ENCODE measurements around the gene PPP1R8. TPM values are rescaled to one million over a fixed set of nuclear protein-coding genes. Genes with fewer than 3 reads are reported as not detected.
A peak's percentile ranks its signal among the peaks of the same experiment; 100 is the strongest.

The PPP1R8 gene
- total and polyA plus RNA-seq, 9 of the 15 experiments (the other 6 are each of a cell fraction or from before 2014, with no cell fraction given) = 16.2 to 107 (median 75.3) TPM

GRCh38 chr1:27862671-27863537 is 32.3 kb downstream of the PPP1R8 start (continued):
- no peak for TF ChIP-seq ZSCAN29 (IDR thresholded peaks at IDR 0.05)
- no peak for TF ChIP-seq ZNF133 (CRISPR knock-in tag; IDR thresholded peaks at IDR 0.05)
- TF ChIP-seq POLR2B (IDR thresholded peaks at IDR 0.05; ENCODE audit: low read depth, partially characterized antibody) = no peak
- no peak for TF ChIP-seq MED1 (CRISPR knock-in tag; IDR thresholded peaks at IDR 0.05; ENCODE audit: borderline replicate concordance)
- TF ChIP-seq ZNF263 (CRISPR knock-in tag; IDR thresholded peaks at IDR 0.05; ENCODE audit: borderline replicate concordance) = 0 out of 2 replicates have a peak, but pooled peaks have one; percentile 28
- TF ChIP-seq, protein P1, sequence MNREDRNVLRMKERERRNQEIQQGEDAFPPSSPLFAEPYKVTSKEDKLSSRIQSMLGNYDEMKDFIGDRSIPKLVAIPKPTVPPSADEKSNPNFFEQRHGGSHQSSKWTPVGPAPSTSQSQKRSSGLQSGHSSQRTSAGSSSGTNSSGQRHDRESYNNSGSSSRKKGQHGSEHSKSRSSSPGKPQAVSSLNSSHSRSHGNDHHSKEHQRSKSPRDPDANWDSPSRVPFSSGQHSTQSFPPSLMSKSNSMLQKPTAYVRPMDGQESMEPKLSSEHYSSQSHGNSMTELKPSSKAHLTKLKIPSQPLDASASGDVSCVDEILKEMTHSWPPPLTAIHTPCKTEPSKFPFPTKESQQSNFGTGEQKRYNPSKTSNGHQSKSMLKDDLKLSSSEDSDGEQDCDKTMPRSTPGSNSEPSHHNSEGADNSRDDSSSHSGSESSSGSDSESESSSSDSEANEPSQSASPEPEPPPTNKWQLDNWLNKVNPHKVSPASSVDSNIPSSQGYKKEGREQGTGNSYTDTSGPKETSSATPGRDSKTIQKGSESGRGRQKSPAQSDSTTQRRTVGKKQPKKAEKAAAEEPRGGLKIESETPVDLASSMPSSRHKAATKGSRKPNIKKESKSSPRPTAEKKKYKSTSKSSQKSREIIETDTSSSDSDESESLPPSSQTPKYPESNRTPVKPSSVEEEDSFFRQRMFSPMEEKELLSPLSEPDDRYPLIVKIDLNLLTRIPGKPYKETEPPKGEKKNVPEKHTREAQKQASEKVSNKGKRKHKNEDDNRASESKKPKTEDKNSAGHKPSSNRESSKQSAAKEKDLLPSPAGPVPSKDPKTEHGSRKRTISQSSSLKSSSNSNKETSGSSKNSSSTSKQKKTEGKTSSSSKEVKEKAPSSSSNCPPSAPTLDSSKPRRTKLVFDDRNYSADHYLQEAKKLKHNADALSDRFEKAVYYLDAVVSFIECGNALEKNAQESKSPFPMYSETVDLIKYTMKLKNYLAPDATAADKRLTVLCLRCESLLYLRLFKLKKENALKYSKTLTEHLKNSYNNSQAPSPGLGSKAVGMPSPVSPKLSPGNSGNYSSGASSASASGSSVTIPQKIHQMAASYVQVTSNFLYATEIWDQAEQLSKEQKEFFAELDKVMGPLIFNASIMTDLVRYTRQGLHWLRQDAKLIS (CRISPR knock-in tag; IDR thresholded peaks at IDR 0.05) = no peak
- TF ChIP-seq, protein P2, sequence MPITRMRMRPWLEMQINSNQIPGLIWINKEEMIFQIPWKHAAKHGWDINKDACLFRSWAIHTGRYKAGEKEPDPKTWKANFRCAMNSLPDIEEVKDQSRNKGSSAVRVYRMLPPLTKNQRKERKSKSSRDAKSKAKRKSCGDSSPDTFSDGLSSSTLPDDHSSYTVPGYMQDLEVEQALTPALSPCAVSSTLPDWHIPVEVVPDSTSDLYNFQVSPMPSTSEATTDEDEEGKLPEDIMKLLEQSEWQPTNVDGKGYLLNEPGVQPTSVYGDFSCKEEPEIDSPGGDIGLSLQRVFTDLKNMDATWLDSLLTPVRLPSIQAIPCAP (CRISPR knock-in tag; IDR thresholded peaks at IDR 0.05; ENCODE audit: borderline replicate concordance) = no peak
- TF ChIP-seq MAFG (tag; conservative IDR thresholded peaks at IDR 0.05) = no peak
- TF ChIP-seq SMARCC2 (IDR thresholded peaks at IDR 0.05; ENCODE audit: low read depth) = no peak
- TF ChIP-seq LCOR (CRISPR knock-in tag; IDR thresholded peaks at IDR 0.05) = no peak
- TF ChIP-seq NR2C1 (IDR thresholded peaks at IDR 0.05) = no peak
- TF ChIP-seq NR2C1 (tag; IDR thresholded peaks at IDR 0.05) = no peak
- TF ChIP-seq TCF7L2 (IDR thresholded peaks at IDR 0.05; ENCODE audit: low read depth, low read length) = no peak
- no peak for TF ChIP-seq ZNF644 (tag; IDR thresholded peaks at IDR 0.05; ENCODE audit: low read depth)
- TF ChIP-seq ZFP1 (CRISPR knock-in tag; IDR thresholded peaks at IDR 0.05) = no peak
- TF ChIP-seq CTBP1 (IDR thresholded peaks at IDR 0.05; ENCODE audit: borderline replicate concordance) = no peak
- 0 out of 2 replicates have a peak, but pooled peaks have one; percentile 14 for TF ChIP-seq HLTF (IDR thresholded peaks at IDR 0.05)
- no peak for TF ChIP-seq ZFP36 (IDR thresholded peaks at IDR 0.05; ENCODE audit: low read depth, low read length, partially characterized antibody)
- no peak for TF ChIP-seq CHD4 (IDR thresholded peaks at IDR 0.05; ENCODE audit: insufficient read depth, insufficient replicate concordance, low read depth, low read length, poor library complexity, severe bottlenecking)
- 0 out of 2 replicates have a peak, but pooled peaks have one; percentile 18 for TF ChIP-seq HDAC2 (IDR thresholded peaks at IDR 0.05)
- no peak for TF ChIP-seq RFX7 (CRISPR knock-in tag; IDR thresholded peaks at IDR 0.05)
- TF ChIP-seq ZFX (CRISPR knock-in tag; IDR thresholded peaks at IDR 0.05) = no peak
- TF ChIP-seq TBP (optimal IDR thresholded peaks at IDR 0.05; ENCODE audit: low read depth, low read length) = no peak
- TF ChIP-seq ZNF696 (CRISPR knock-in tag; conservative IDR thresholded peaks at IDR 0.05) = no peak
- no peak for TF ChIP-seq SIX5 (IDR thresholded peaks at IDR 0.05; ENCODE audit: borderline replicate concordance in 1 of 2, insufficient read depth in 1 of 2, low read depth in 1 of 2, low read length in 2 of 2)

Measured in K562 (cell line).